Astrocyte (in vitro differentiated cells and primary cell): ENCODE data around the gene GDNF.

Source experiments
- EZH2 ChIP-seq: IDR thresholded peaks from 2 replicates; pipeline ENCODE4 v1.6.1; 2012; ENCODE audit warnings: mild to moderate bottlenecking, low read length, inconsistent platforms; ENCODE audit not compliant: insufficient read depth
- TF ChIP-seq, protein P1 (sequence below): IDR thresholded peaks from 2 replicates; pipeline ENCODE4 v1.5.1; 2011; ENCODE audit warnings: low read depth, mild to moderate bottlenecking, inconsistent platforms, low read length, moderate library complexity; ENCODE audit not compliant: insufficient read depth

GRCh38 chr5:37812365-37812764, 27.5 kb downstream of the GDNF start:
- TF ChIP-seq, protein P1, sequence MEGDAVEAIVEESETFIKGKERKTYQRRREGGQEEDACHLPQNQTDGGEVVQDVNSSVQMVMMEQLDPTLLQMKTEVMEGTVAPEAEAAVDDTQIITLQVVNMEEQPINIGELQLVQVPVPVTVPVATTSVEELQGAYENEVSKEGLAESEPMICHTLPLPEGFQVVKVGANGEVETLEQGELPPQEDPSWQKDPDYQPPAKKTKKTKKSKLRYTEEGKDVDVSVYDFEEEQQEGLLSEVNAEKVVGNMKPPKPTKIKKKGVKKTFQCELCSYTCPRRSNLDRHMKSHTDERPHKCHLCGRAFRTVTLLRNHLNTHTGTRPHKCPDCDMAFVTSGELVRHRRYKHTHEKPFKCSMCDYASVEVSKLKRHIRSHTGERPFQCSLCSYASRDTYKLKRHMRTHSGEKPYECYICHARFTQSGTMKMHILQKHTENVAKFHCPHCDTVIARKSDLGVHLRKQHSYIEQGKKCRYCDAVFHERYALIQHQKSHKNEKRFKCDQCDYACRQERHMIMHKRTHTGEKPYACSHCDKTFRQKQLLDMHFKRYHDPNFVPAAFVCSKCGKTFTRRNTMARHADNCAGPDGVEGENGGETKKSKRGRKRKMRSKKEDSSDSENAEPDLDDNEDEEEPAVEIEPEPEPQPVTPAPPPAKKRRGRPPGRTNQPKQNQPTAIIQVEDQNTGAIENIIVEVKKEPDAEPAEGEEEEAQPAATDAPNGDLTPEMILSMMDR: no peak
- no peak for TF ChIP-seq EZH2
